H1 (cell line): Measurements from ENCODE around the gene OLR1. TPM values are rescaled to one million over a fixed set of nuclear protein-coding genes. Genes with fewer than 3 reads are reported as not detected.

Experiments
- CTCF ChIA-PET: fragments of 300-600 bp; sonication (Branson Sonifier 250); formaldehyde crosslinking; loops from one replicate; lab custom pipeline; 2021; ENCODE audit not compliant: partially characterized antibody; lab: Charles Lee
- POLR2A ChIA-PET: fragments of 300-600 bp; sonication (Branson Sonifier 250); formaldehyde crosslinking; loops from one replicate; lab custom pipeline; 2021; ENCODE audit warnings: inconsistent platforms; ENCODE audit not compliant: partially characterized antibody; lab: Charles Lee
- DNase-seq, 2 experiments: peaks; one replicate each; pipeline versions ENCODE4 v3.0.0 to v3.0.0-alpha.2; 2010 to 2022; ENCODE audit warnings: low spot score in 2 of 2, low read depth in 1 of 2, mixed read lengths in 1 of 2
- FAIRE-seq: peaks from 2 replicates; lab custom pipeline; 2011; peaks lifted over from hg19 to GRCh38; lab: Jason Lieb, UNC
- H2AFZ ChIP-seq: 2 replicates; pipeline ENCODE4 v1.8.1; 2012; ENCODE audit warnings: low read length, inconsistent platforms
- H2AK5ac ChIP-seq: 2 replicates; pipeline ENCODE4 v1.6.1; 2013; ENCODE audit warnings: low read depth, low read length
- H2BK120ac ChIP-seq: replicated peaks from 2 replicates; pipeline ENCODE3; 2013; ENCODE audit warnings: low read depth, low read length, inconsistent platforms
- H2BK12ac ChIP-seq: 2 replicates; pipeline ENCODE4 v1.6.1; 2013; ENCODE audit warnings: low read depth, low read length
- H2BK15ac ChIP-seq: 2 replicates; pipeline ENCODE4 v1.6.1; 2013; ENCODE audit warnings: low read length
- H2BK20ac ChIP-seq: 2 replicates; pipeline ENCODE4 v1.6.1; 2013; ENCODE audit warnings: low read length
- H2BK5ac ChIP-seq: 2 replicates; pipeline ENCODE4 v1.6.1; 2013; ENCODE audit warnings: low read depth, low read length
- H3K14ac ChIP-seq: 2 replicates; pipeline ENCODE4 v1.6.1; 2013; ENCODE audit warnings: inconsistent platforms; ENCODE audit not compliant: insufficient read length
- H3K18ac ChIP-seq: 2 replicates; pipeline ENCODE4 v1.6.1; 2013; ENCODE audit warnings: low read length; ENCODE audit errors: extremely low read depth
- H3K23ac ChIP-seq: 2 replicates; pipeline ENCODE4 v1.6.1; 2013; ENCODE audit warnings: inconsistent platforms; ENCODE audit not compliant: insufficient read length
- H3K23me2 ChIP-seq: 2 replicates; pipeline ENCODE4 v1.6.1; 2013; ENCODE audit warnings: low read depth, low read length
- H3K27ac ChIP-seq: 2 replicates; pipeline ENCODE4 v1.6.1; 2011; ENCODE audit warnings: low read depth, low read length, inconsistent platforms
- H3K27me3 ChIP-seq, 4 experiments: replicated peaks in 1 of 4; 1 replicate in 1 of 4; 2 replicates in 3 of 4; pipeline versions ENCODE4 v1.6.1 to v1.8.1; 2011 to 2013; ENCODE audit warnings: low read length in 3 of 4, mild to moderate bottlenecking in 3 of 4, inconsistent platforms in 2 of 4, mixed read lengths in 2 of 4, moderate library complexity in 1 of 4; ENCODE audit not compliant: control insufficient read depth in 3 of 4, insufficient read depth in 3 of 4; ENCODE audit errors: extremely low read depth in 1 of 4
- H3K36me3 ChIP-seq, 4 experiments: 2 replicates each; pipeline versions ENCODE4 v1.6.1 to v1.8.1; 2011 to 2013; ENCODE audit warnings: mild to moderate bottlenecking in 4 of 4, low read length in 3 of 4, moderate library complexity in 2 of 4, control low read depth in 1 of 4, inconsistent platforms in 1 of 4; ENCODE audit not compliant: insufficient read depth in 4 of 4, control insufficient read depth in 2 of 4
- H3K4ac ChIP-seq: replicated peaks from 2 replicates; pipeline ENCODE3; 2013; ENCODE audit warnings: low read length, low read depth, mixed read lengths, inconsistent platforms; ENCODE audit not compliant: insufficient read length
- H3K4me1 ChIP-seq, 4 experiments: replicated peaks in 1 of 4; 1 replicate in 1 of 4; 2 replicates in 3 of 4; pipeline versions ENCODE4 v1.6.1 to v1.8.1; 2011 to 2013; ENCODE audit warnings: low read length in 3 of 4, inconsistent platforms in 2 of 4, mixed read lengths in 1 of 4; ENCODE audit not compliant: insufficient read depth in 4 of 4, control insufficient read depth in 3 of 4
- H3K4me2 ChIP-seq, 2 experiments: 2 replicates each; pipeline versions ENCODE4 v1.6.1 to v1.8.1; 2011 to 2013; ENCODE audit warnings: low read depth in 2 of 2, low read length in 2 of 2, control low read depth in 1 of 2, inconsistent platforms in 1 of 2, mild to moderate bottlenecking in 1 of 2; ENCODE audit not compliant: insufficient read depth in 1 of 2
- H3K4me3 ChIP-seq, 4 experiments: fragments of 200-600, 300-600 bp in 1 of 4; sonication (generic), shearing (Covaris generic), sonication (Bioruptor Twin) in 1 of 4; 2 replicates each; pipeline versions ENCODE4 v1.5.1 to v1.8.1; 2011 to 2016; ENCODE audit warnings: low read length in 4 of 4, low read depth in 3 of 4, control low read depth in 2 of 4, inconsistent platforms in 2 of 4, mild to moderate bottlenecking in 2 of 4, mixed read lengths in 1 of 4, moderate library complexity in 1 of 4; ENCODE audit not compliant: insufficient read depth in 2 of 4; ENCODE audit errors: extremely low read depth in 1 of 4
- H3K56ac ChIP-seq: replicated peaks from 2 replicates; pipeline ENCODE3; 2013; ENCODE audit warnings: low read depth, mild to moderate bottlenecking, mixed read lengths, low read length, inconsistent platforms; ENCODE audit not compliant: insufficient read length
- H3K79me1 ChIP-seq: 2 replicates; pipeline ENCODE4 v1.6.1; 2013; ENCODE audit warnings: low read depth, low read length, control low read depth
- H3K79me2 ChIP-seq, 2 experiments: 2 replicates each; pipeline versions ENCODE4 v1.6.1 to v1.8.1; 2012 to 2013; ENCODE audit warnings: low read length in 2 of 2, mild to moderate bottlenecking in 2 of 2, inconsistent platforms in 1 of 2; ENCODE audit not compliant: insufficient read depth in 2 of 2, control insufficient read depth in 1 of 2
- H3K9ac ChIP-seq, 4 experiments: replicated peaks in 1 of 4; 1 replicate in 1 of 4; 2 replicates in 3 of 4; pipeline versions ENCODE4 v1.6.1 to v1.8.1; 2011 to 2013; ENCODE audit warnings: low read depth in 3 of 4, low read length in 3 of 4, control low read depth in 2 of 4, mild to moderate bottlenecking in 2 of 4, moderate library complexity in 2 of 4, inconsistent platforms in 1 of 4; ENCODE audit errors: extremely low read depth in 1 of 4
- H3K9me3 ChIP-seq, 2 experiments: 2 replicates each; pipeline versions ENCODE4 v1.6.1 to v1.8.1; 2012 to 2013; ENCODE audit warnings: mild to moderate bottlenecking in 2 of 2, moderate library complexity in 2 of 2, control low read depth in 1 of 2, inconsistent platforms in 1 of 2, low read depth in 1 of 2, low read length in 1 of 2, mixed read lengths in 1 of 2; ENCODE audit not compliant: insufficient read depth in 2 of 2
- H4K20me1 ChIP-seq, 2 experiments: replicated peaks in 1 of 2; 2 replicates each; pipeline versions ENCODE3 to v1.8.1; 2011 to 2013; ENCODE audit warnings: inconsistent platforms in 2 of 2, low read length in 2 of 2, mild to moderate bottlenecking in 1 of 2; ENCODE audit not compliant: insufficient read depth in 2 of 2, control insufficient read depth in 1 of 2
- H4K5ac ChIP-seq: 2 replicates; pipeline ENCODE4 v1.6.1; 2013; ENCODE audit warnings: low read length, low read depth, mixed read lengths, inconsistent platforms; ENCODE audit not compliant: insufficient read length
- H4K8ac ChIP-seq: 2 replicates; pipeline ENCODE4 v1.8.0; 2013; ENCODE audit warnings: mild to moderate bottlenecking, moderate library complexity, low read length, inconsistent platforms; ENCODE audit not compliant: insufficient read depth; ENCODE audit errors: extremely low read depth
- H4K91ac ChIP-seq: replicated peaks from 2 replicates; pipeline ENCODE3; 2013; ENCODE audit warnings: low read length, mixed read lengths, inconsistent platforms; ENCODE audit not compliant: insufficient read length
- BRCA1 ChIP-seq: IDR thresholded peaks from 2 replicates; pipeline ENCODE4 v1.6.1; 2012; ENCODE audit warnings: low read depth, low read length, improper control_type of control experiment
- CBX8 ChIP-seq: fragments of 300-800, 300-1000 bp; sonication (generic); IDR thresholded peaks from 2 replicates; pipeline ENCODE4 v1.7.1; 2016; ENCODE audit warnings: low read depth, low read length, borderline replicate concordance
- EP300 ChIP-seq, 2 experiments: IDR thresholded peaks; 1 replicate in 1 of 2; 2 replicates in 1 of 2; pipeline ENCODE4 v1.6.1; 2011 to 2012; ENCODE audit warnings: low read depth in 2 of 2, low read length in 2 of 2, mild to moderate bottlenecking in 2 of 2, borderline replicate concordance in 1 of 2, inconsistent platforms in 1 of 2, moderate library complexity in 1 of 2
- KDM5A ChIP-seq: fragments of 200-600 bp; IDR thresholded peaks from 2 replicates; pipeline ENCODE4 v1.7.1; 2012; ENCODE audit warnings: mild to moderate bottlenecking, low read length, inconsistent platforms, mixed read lengths
- POU5F1 ChIP-seq: IDR thresholded peaks from 2 replicates; pipeline ENCODE4 v1.6.1; 2011; ENCODE audit warnings: low read depth, mild to moderate bottlenecking, low read length, moderate library complexity
- RBBP5 ChIP-seq: IDR thresholded peaks from 2 replicates; pipeline ENCODE4 v1.7.1; 2012; ENCODE audit warnings: low read depth, mild to moderate bottlenecking, inconsistent platforms, low read length, moderate library complexity, borderline replicate concordance
- RXRA ChIP-seq: IDR thresholded peaks from 2 replicates; pipeline ENCODE4 v1.6.1; 2011; ENCODE audit warnings: low read depth, mild to moderate bottlenecking, low read length, moderate library complexity; ENCODE audit not compliant: insufficient read depth
- TAF7 ChIP-seq: optimal IDR thresholded peaks from 2 replicates; pipeline ENCODE3; 2011; ENCODE audit warnings: low read depth, mild to moderate bottlenecking, inconsistent platforms, low read length, moderate library complexity, borderline replicate concordance
- WGBS, 2 experiments: shearing (Covaris generic) in 1 of 2; methylation state at CpG; one replicate each; pipeline versions ENCODE4 v1.1.6 to v1.1.7; 2013 to 2015; ENCODE audit warnings: low lambda C conversion rate in 2 of 2, mixed read lengths in 2 of 2, inconsistent platforms in 1 of 2, low coverage in 1 of 2, missing lambda C conversion rate in 1 of 2; ENCODE audit not compliant: insufficient replicate concordance in 2 of 2, insufficient coverage in 1 of 2, insufficient read length in 1 of 2; ENCODE audit errors: extremely low coverage in 1 of 2, missing lambda C conversion rate in 1 of 2; 5-methylcytosine and 5-hydroxymethylcytosine counted together
- long read RNA-seq, 2 experiments: library from RNA in 1 of 2; library from capped mRNA in 1 of 2; stranded (forward); transcript quantifications; one replicate each; pipeline ENCODE4 v2.0.0, GENCODE V29; 2021; ENCODE audit warnings: inconsistent platforms in 1 of 2
- polyA minus RNA-seq, 3 experiments: library from RNA; depleted of rRNA, polyadenylated mRNA; stranded (reverse); fragments of >200 nt; gene quantifications; 1 replicate in 2 of 3; 2 replicates in 1 of 3; pipeline ENCODE4 v1.2.3, GENCODE V29; 2011
- polyA plus RNA-seq, 7 experiments: library from polyadenylated mRNA; depleted of rRNA in 3 of 7; stranded (reverse) in 5 of 7; unstranded in 2 of 7; fragments of >200 nt in 5 of 7; fragments of 200-250 nt in 2 of 7; gene quantifications; 1 replicate in 5 of 7; 2 replicates in 1 of 7; 4 replicates in 1 of 7; pipeline versions ENCODE4 v1.2.1 to v1.2.3, GENCODE V29; 2011 to 2013; ENCODE audit warnings: missing spikeins in 2 of 7, mixed read lengths in 2 of 7
- total RNA-seq: library from RNA; stranded (reverse); fragmentation: NEBNext Ultra II Directional; extraction: Animal tissue kit (Norgen Biotek cat#: 25700); gene quantifications from 2 replicates; pipeline ENCODE4 v1.2.1, GENCODE V29; 2021
- TF ChIP-seq, protein P1 (sequence below): IDR thresholded peaks from 2 replicates; pipeline ENCODE4 v1.6.1; 2012; ENCODE audit warnings: inconsistent platforms

Gene OLR1
- total RNA-seq (not detected in 2 replicates), polyA plus RNA-seq (2011; rRNA removed) (not detected in 2 replicates), polyA minus RNA-seq (2011; rRNA and poly(A)+ RNA removed) (not detected in 2 replicates)
- polyA plus RNA-seq (2011; cell fraction: cytosol; rRNA removed): not detected
- not detected for polyA plus RNA-seq (2011; cell fraction: nucleus; rRNA removed)
- polyA plus RNA-seq (2012, experiment 1 of 2): not detected in 4 replicates
- polyA plus RNA-seq (2012, experiment 2 of 2): not detected
- not detected for polyA plus RNA-seq (2013, experiment 1 of 2)
- polyA plus RNA-seq (2013, experiment 2 of 2): not detected
- 0.88 TPM for polyA minus RNA-seq (2011; cell fraction: cytosol; rRNA and poly(A)+ RNA removed)
- polyA minus RNA-seq (2011; cell fraction: nucleus; rRNA and poly(A)+ RNA removed): 0.80 TPM
- long read RNA-seq, experiment 1: 0 reads
- long read RNA-seq, experiment 2: 0 reads

DNA sequence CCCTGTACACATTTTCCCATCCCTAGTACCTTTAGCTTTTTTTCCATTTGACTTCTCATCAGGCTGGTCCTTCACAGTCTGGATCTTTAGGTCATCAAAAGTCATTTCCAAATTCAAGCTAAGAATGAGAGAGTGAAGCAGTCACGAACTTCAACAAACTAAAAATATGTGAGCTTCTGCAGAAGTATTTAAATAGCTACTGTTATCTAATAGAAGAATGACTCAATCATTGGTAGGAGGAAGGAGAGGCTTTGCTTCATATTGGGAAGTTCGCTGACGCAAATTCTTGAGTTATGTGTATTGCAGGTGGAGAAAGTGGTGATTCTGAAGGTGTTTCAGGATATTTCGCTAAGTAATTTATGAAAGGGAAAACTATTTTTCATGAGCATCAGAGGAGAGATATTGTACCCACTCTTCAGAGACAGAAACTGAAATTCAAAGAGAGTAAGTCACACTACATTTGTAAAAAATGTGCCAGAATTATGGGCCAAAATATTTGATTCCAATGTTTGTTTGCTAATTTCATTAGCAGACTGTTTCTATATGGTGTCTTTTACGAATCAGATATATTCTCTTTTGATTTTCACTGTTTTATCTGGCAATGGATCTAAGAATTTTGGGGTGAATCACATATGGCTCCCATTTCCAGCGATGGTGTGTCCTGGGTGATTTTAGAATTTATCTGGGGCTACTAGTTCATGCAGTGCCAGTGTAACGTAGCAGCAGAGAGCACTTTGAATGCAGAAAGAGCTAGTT is at the start of gene OLR1:
OLR1 (minus strand) TSS at position 160 of the 756 bp plus-strand sequence; CDS start at position 105, 55 bp downstream.
- no peak within 1 kb of the TSS for H3K18ac ChIP-seq
- H2AK5ac ChIP-seq: no peak within 1 kb of the TSS
- H2BK5ac ChIP-seq: no peak within 1 kb of the TSS
- H3K23ac ChIP-seq: no peak within 1 kb of the TSS
- H3K4me2 ChIP-seq: no peak within 1 kb of the TSS
- H4K20me1 ChIP-seq: no peaks in the 10 kb centered on the region
- H3K36me3 ChIP-seq: no peaks in the 10 kb centered on the region
- no peak within 1 kb of the TSS for H2BK15ac ChIP-seq
- no peaks in the 10 kb centered on the region for H3K9me3 ChIP-seq
- ChIA-PET POLR2A (interaction anchor here (1.1 kb wide), 1 partner anchor 18 kb away, joined by 4 read pairs; no protein-coding TSS in a partner anchor), CTCF (interaction anchor here (0.8 to 1.2 kb wide), 4 partner anchors 9 to 19 kb away, joined by 3 to 4 read pairs (median 3); no protein-coding TSS in a partner anchor)
- WGBS, 2 experiments: 90% methylated on average over 7 of the region's 7 CpGs; no CpG with 5 or more reads in 1 of the 2 experiments
- no peak within 1 kb of the TSS for H4K91ac ChIP-seq
- H3K27ac ChIP-seq: no peak within 1 kb of the TSS
- H3K23me2 ChIP-seq: no peaks in the 10 kb centered on the region
- H2BK12ac ChIP-seq: no peak within 1 kb of the TSS
- no peak within 1 kb of the TSS for H3K14ac ChIP-seq
- no peaks in the 10 kb centered on the region for H3K79me2 ChIP-seq
- no peaks in the 10 kb centered on the region for H3K79me1 ChIP-seq
- DNase-seq (no peak), FAIRE-seq (no peak)
- H4K8ac ChIP-seq: no peak within 1 kb of the TSS
- no peaks in the 10 kb centered on the region for H3K4me1 ChIP-seq
- H3K9ac ChIP-seq: no peak within 1 kb of the TSS
- H2BK20ac ChIP-seq: no peak within 1 kb of the TSS
- H3K4ac ChIP-seq: no peak within 1 kb of the TSS
- no peak within 1 kb of the TSS for H3K56ac ChIP-seq
- no peaks in the 10 kb centered on the region for H3K27me3 ChIP-seq
- no peak within 1 kb of the TSS for H2AFZ ChIP-seq
- H3K4me3 ChIP-seq: no peak within 1 kb of the TSS
- no peak within 1 kb of the TSS for H4K5ac ChIP-seq
- no peak within 1 kb of the TSS for H2BK120ac ChIP-seq
- no peak for TF ChIP-seq RXRA
- TF ChIP-seq EP300 (IDR thresholded peaks at IDR 0.05; ENCODE audit: borderline replicate concordance in 1 of 2, low read depth in 2 of 2, low read length in 2 of 2): no peak
- TF ChIP-seq CBX8: no peak
- no peak for TF ChIP-seq KDM5A
- TF ChIP-seq TAF7: no peak
- no peak for TF ChIP-seq BRCA1
- TF ChIP-seq, protein P1, sequence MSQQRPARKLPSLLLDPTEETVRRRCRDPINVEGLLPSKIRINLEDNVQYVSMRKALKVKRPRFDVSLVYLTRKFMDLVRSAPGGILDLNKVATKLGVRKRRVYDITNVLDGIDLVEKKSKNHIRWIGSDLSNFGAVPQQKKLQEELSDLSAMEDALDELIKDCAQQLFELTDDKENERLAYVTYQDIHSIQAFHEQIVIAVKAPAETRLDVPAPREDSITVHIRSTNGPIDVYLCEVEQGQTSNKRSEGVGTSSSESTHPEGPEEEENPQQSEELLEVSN: no peak
- TF ChIP-seq RBBP5: no peak
- TF ChIP-seq POU5F1: no peak
